Heart right ventricle (tissue), 16 donors: Measurements from ENCODE around the gene RBMS3. TPM values are rescaled to one million over a fixed set of nuclear protein-coding genes. Genes with fewer than 3 reads are reported as not detected.

Experiments
- ATAC-seq, 8 donors: fragments of 200-7000 bp; cut with Tn5 transposase; one replicate each; pipeline ENCODE4 v1.9.1; 2020; ENCODE audit warnings: mild to moderate bottlenecking in 8 of 8, moderate library complexity in 8 of 8, moderate number of reproducible peaks in 1 of 8
- DNase-seq, 2 donors: peaks; one replicate each; pipeline ENCODE4 v3.0.0-alpha.2; 2020
- H3K27ac ChIP-seq, 10 donors: fragments of 200-600 bp; sonication (generic) in 2 of 10; one replicate each; pipeline versions ENCODE4 v1.5.0 to v1.8.0; 2020 to 2022; ENCODE audit warnings: mild to moderate bottlenecking in 3 of 10
- H3K27me3 ChIP-seq, 7 donors: fragments of 200-600 bp; one replicate each; pipeline ENCODE4 v1.8.0; 2021 to 2022; ENCODE audit warnings: mild to moderate bottlenecking in 2 of 7
- H3K36me3 ChIP-seq, 9 donors: fragments of 200-600 bp; sonication (generic) in 1 of 9; one replicate each; pipeline versions ENCODE4 v1.5.0 to v1.8.0; 2020 to 2022; ENCODE audit warnings: mild to moderate bottlenecking in 2 of 9
- H3K4me1 ChIP-seq, 9 donors: fragments of 200-600 bp; sonication (generic) in 1 of 9; one replicate each; pipeline versions ENCODE4 v1.5.0 to v1.8.0; 2020 to 2022; ENCODE audit warnings: mild to moderate bottlenecking in 4 of 9
- H3K4me3 ChIP-seq, 10 donors: fragments of 200-600 bp; sonication (generic) in 2 of 10; one replicate each; pipeline versions ENCODE4 v1.5.0 to v1.8.0; 2020 to 2022; ENCODE audit warnings: mild to moderate bottlenecking in 7 of 10, moderate library complexity in 2 of 10
- H3K9me3 ChIP-seq, 11 donors: fragments of 200-600 bp in 10 of 11; sonication (generic) in 2 of 11; one replicate each; pipeline versions ENCODE4 v1.5.0 to v1.8.0; 2013 to 2022; ENCODE audit warnings: mild to moderate bottlenecking in 2 of 11, control low read depth in 1 of 11, moderate library complexity in 1 of 11
- CTCF ChIP-seq, 9 donors: fragments of 200-600 bp; sonication (generic) in 2 of 9; IDR thresholded peaks; one replicate each; pipeline versions ENCODE4 v1.5.0 to v1.8.0; 2021 to 2022; ENCODE audit warnings: antibody characterized with exemption in 9 of 9, mild to moderate bottlenecking in 5 of 9, moderate library complexity in 1 of 9
- WGBS, 2 donors: extraction: QIAGEN DNeasy Blood & Tissue Kit; methylation state at CpG; one replicate each; pipeline ENCODE4 v1.1.7; 2013; ENCODE audit warnings: inconsistent platforms in 1 of 2; 5-methylcytosine and 5-hydroxymethylcytosine counted together
- intact Hi-C, 10 donors: fragments of 100-400 bp; cut with DNase I; formaldehyde crosslinking; loops; one replicate each; pipeline versions ENCODE4 v1.11.1 to v1.14.2; 2022
- polyA plus RNA-seq, 2 donors: library from polyadenylated mRNA; stranded (reverse); fragments of 200-250 nt; gene quantifications; one replicate each; pipeline ENCODE4 v1.2.3, GENCODE V29; 2013
- total RNA-seq, 10 donors: library from RNA; stranded (reverse); fragmentation: NEBNext Ultra II Directional in 3 of 10; extraction: Animal tissue kit (Norgen Biotek cat#: 25700) in 3 of 10; gene quantifications; one replicate each; pipeline versions ENCODE4 v1.2.1 to v1.2.4, GENCODE V29; 2021 to 2023
- donor health status: Arrhythmogenic right ventricular cardiomyopathy.
- donor health status: ischemic (EF 13 %, LVEDD 7.1; RV severe dilation, severe dysfunction).
- donor health status: healthy with polysubstance abuse.
- donor health status: DM: no; HTN: yes; CAD: no.
- donor health status: DM: no; HTN: no; CAD: no.
- donor health status: ischemic (EF 25% LVEDD 6.9; RV normal size, moderate dysfunction).
- donor health status: ischemic (EF 25% LVEDD 5.7; RV mildly dilated, moderate dysfunction).
- donor health status: healthy.
- donor health status: DM: yes; HTN: yes; CAD: no.
- donor health status: Ischemic cardiomyopathy.
- donor health status: ischemic (EF 35%, LVEDD 5.7; RV mildly dilated, moderate dysfunction).
- donor health status: nonischemic (EF 11% LVEDD 7.7; RV severe dilation, severe dysfunction).
- donor health status: DM: yes; HTN: yes; CAD: no.
- donor health status: PGD.
- donor health status: ischemic (EF 29% LVEDD 5.4; RV normal size, mild dysfunction).
- donor health status: nonischemic (EF 23%, LVEDD 6.1; RV moderate dilation, normal function).

The RBMS3 gene
- total and polyA plus RNA-seq, 12 donors = 3.2 to 41.1 (median 26.4) TPM

- TF ChIP-seq CTCF (IDR thresholded peaks at IDR 0.05) = no peak
- Histone ChIP-seq H3K27ac (no peak overlapping the region), H3K4me1 (no peaks in the 10 kb centered on the region), H3K27me3 (no peaks in the 10 kb centered on the region), H3K9me3 (no peaks in the 10 kb centered on the region), H3K4me3 (no peak overlapping the region), H3K36me3 (peaks cover 0 to 6% (median 0%) of the 10 kb centered on the region in 9 donors)
- ATAC-seq (no peak), DNase-seq (no peak)
- WGBS, 2 donors = 72 to 82% methylated on average over 1 of the region's 1 CpG
- intact Hi-C loops = loop anchor here in 1 of 10 donors (10.0 kb wide), 1 partner anchor 270 kb away; no protein-coding TSS in a partner anchor
These were observed 583.9 kb downstream of the RBMS3 start for GRCh38 chr3:29864809-29865208.

- ATAC-seq (no peak), DNase-seq (no peak)
- Histone ChIP-seq H3K27ac (no peak overlapping the region), H3K9me3 (peaks cover 0 to 14% (median 7%) of the 10 kb centered on the region in 11 donors), H3K27me3 (no peaks in the 10 kb centered on the region), H3K36me3 (peaks cover 0 to 9% (median 0%) of the 10 kb centered on the region in 9 donors), H3K4me1 (no peaks in the 10 kb centered on the region), H3K4me3 (no peak overlapping the region)
- no peak for TF ChIP-seq CTCF (IDR thresholded peaks at IDR 0.05)
- 87 to 90% methylated on average over 6 of the region's 6 CpGs for WGBS, 2 donors
- intact Hi-C loops = loop anchor here in 1 of 10 donors (10.0 kb wide), 1 partner anchor 274 kb away; no protein-coding TSS in a partner anchor
These were observed 587.8 kb downstream of the RBMS3 start for GRCh38 chr3:29868543-29869101.

- Histone ChIP-seq H3K9me3 (peaks cover 0 to 19% (median 7%) of the 10 kb centered on the region in 11 donors), H3K4me3 (no peak overlapping the region), H3K4me1 (no peaks in the 10 kb centered on the region), H3K36me3 (peaks cover 0 to 9% (median 0%) of the 10 kb centered on the region in 9 donors), H3K27me3 (no peaks in the 10 kb centered on the region), H3K27ac (no peak overlapping the region)
- TF ChIP-seq CTCF (IDR thresholded peaks at IDR 0.05) = no peak
- intact Hi-C loops = no loop called here
- no peak for DNase-seq
- ATAC-seq = no peak
- WGBS, 2 donors = 84 to 91% methylated on average over 1 of the region's 1 CpG
These were observed 589.3 kb downstream of the RBMS3 start for GRCh38 chr3:29870136-29870535.

- peaks cover 0 to 9% (median 0%) of the 10 kb centered on the region in 9 donors for H3K36me3 ChIP-seq
- no peak overlapping the region for H3K27ac ChIP-seq
- no peaks in the 10 kb centered on the region for H3K4me1 ChIP-seq
- ATAC-seq = no peak
- H3K4me3 ChIP-seq = no peak overlapping the region
- WGBS, 2 donors = 47 to 60% methylated on average over 1 of the region's 1 CpG
- no peak for DNase-seq
- peaks cover 0 to 19% (median 7%) of the 10 kb centered on the region in 11 donors for H3K9me3 ChIP-seq
- intact Hi-C loops = no loop called here
- no peaks in the 10 kb centered on the region for H3K27me3 ChIP-seq
- TF ChIP-seq CTCF (IDR thresholded peaks at IDR 0.05) = no peak
These were observed 590.2 kb downstream of the RBMS3 start for GRCh38 chr3:29871087-29871486.
